Measurements from ENCODE around the gene MCC.

MCC gene

DNA sequence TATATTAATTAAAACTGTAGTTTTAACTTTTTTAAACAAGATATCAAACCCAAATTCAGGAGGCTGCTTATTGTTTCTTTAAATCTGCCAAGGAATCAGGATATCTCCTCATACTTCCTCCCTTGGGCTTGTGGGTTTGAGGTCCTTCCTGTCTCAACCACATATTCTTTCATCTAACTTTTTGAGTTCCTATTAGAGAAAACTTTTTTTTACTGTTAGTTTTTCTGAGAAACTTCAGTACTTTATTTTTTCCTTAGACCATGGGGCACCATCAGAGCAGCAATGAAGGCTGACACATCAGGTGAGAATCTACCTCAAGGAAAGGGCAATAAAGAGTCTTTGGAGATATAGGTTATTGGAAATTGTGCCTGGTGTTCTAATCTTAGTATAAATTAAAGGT is 110.2 kb downstream of the MCC start:
- H3K4me3 ChIP-seq (ENCODE audit: low read length), result no peak overlapping the region
- no peak for TF ChIP-seq ZNF274 (IDR thresholded peaks at IDR 0.05; ENCODE audit: low read depth, low read length)

DNA sequence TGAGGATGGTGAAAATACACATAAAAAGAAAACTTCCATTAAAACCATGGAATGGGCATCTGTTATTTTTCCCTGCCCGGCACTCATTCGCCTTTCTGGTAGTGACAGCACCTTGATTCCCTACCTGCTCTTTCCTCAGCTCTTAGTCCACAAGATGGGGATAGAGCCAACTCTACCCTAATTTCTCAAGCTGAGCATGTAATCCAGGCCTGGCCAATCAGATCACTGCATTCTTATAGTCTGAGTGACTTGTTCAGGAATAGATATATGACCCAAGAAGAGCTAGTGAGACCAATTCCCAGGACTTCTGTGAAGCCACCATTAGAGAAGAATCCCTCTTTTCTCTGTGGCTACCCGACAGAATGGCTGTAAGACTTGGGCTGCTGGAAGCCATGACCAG is 111.6 kb downstream of the MCC start:
- H3K4me3 ChIP-seq (ENCODE audit: low read length), result no peak overlapping the region
- TF ChIP-seq ZNF274 (IDR thresholded peaks at IDR 0.05; ENCODE audit: low read depth, low read length), result no peak

DNA sequence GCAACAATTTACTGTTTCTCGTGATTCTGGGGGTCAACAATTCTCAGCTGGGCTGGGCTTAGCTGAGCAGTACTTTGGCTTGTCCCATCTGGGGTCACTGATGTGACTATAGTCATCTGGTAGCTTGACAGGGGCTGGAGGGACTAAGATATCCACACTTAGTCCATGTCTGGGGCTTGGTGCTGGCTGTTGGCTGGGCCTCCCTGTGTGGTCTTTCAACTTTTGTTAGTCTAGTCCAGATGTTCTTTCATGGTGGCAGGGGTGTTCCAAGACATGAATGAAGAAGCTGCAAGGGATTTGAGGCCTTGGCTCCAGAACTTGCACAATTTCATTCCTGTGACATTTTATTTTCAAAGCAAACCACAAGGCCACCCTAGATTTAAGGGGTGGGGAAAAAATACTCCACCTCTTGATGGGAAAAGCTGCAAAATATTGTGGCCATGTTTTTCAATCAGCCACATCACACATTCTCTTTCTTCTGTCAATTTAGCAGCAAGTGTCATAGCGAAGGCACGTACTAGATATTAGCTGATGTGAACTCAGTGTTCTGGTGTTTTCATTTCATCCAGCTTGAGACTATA is 112.7 kb downstream of the MCC start:
- H3K4me3 ChIP-seq (ENCODE audit: low read length), result no peak overlapping the region
- TF ChIP-seq ZNF274 (IDR thresholded peaks at IDR 0.05; ENCODE audit: low read depth, low read length), result no peak

DNA sequence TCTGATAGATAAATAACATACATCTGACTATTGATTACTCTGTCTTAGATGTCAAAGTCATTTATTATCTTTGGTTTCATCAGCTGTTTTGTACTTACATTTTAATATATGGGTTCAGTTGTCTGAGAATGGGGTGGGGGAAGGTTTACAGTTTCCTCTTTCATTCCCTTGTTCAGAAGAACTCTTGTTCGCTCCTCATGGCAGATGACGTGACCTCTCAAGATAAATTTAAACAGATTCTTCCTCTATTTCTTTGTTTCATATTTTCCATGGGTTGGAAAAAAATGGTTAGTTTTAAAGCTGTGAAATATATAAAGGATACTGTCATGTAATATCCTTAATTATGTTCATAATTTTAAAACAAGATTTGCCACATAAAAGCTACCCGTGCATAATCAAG is 114.8 kb downstream of the MCC start:
- H3K4me3 ChIP-seq (ENCODE audit: low read length), result no peak overlapping the region
- no peak for TF ChIP-seq ZNF274 (IDR thresholded peaks at IDR 0.05; ENCODE audit: low read depth, low read length)

DNA sequence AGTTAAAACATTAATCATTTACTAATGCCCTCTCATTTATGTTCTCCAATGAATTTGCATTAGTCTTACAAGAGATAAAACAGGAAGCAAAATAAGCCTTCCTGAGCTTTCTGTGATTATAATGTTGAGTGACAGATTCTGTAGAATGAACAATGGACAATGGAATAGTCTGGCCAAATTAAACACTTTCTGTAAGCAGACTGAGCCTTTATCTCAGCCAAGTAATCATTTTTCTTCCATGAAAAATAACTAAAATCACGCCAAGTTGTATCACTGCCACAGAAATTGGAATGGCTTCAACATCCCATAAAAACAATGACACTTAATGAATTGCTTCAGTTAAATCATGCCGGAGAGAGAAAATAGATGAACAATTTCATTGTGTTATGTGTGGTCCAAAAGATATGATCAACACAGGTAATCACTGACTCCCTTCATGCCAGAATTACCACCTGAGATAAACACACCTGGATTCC is 116.5 kb downstream of the MCC start:
- no peak for TF ChIP-seq ZNF274 (IDR thresholded peaks at IDR 0.05; ENCODE audit: low read depth, low read length)
- H3K4me3 ChIP-seq (ENCODE audit: low read length), result no peak overlapping the region

DNA sequence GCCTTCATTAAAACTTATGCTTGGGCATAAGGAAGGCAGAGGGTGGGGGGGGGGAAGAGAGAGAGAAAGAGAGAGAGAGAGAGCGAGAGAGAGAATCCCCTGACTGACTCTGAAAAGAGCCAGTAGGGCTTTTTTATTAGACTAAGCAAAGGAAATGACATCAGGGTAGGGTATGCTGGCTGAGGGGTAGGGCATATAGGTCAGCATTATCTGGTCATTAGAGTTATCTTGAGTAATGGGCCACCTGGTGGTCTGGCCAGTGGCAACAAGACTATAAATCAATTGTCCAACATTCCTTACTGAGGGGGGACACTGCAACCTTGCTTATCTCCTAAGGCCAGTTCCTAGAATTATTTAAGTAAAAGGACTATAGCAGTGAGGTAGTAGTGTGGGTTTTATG is 120.7 kb downstream of the MCC start:
- no peak for TF ChIP-seq ZNF274 (IDR thresholded peaks at IDR 0.05; ENCODE audit: low read depth, low read length)
- H3K4me3 ChIP-seq (ENCODE audit: low read length), result no peak overlapping the region

DNA sequence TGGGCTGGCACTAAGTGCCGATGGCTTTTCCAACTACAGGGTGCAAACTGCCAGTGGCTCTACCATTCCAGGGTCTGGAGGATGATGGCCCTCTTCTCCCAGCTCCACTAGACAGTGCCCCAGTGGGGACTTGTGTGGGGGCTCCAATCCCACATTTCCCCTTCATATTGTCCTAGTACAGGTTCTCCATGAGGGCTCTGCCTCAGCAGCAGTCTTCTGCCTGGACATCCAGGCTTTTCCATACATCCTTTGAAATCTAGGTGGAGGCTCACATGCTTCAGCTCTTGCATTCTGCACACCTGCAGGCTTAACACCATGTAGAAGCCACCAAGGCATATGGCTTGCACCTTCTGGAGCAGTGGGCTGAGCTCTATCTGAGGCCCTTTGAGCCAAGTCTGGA is 123.8 kb downstream of the MCC start:
- no peak overlapping the region for H3K4me3 ChIP-seq (ENCODE audit: low read length)

DNA sequence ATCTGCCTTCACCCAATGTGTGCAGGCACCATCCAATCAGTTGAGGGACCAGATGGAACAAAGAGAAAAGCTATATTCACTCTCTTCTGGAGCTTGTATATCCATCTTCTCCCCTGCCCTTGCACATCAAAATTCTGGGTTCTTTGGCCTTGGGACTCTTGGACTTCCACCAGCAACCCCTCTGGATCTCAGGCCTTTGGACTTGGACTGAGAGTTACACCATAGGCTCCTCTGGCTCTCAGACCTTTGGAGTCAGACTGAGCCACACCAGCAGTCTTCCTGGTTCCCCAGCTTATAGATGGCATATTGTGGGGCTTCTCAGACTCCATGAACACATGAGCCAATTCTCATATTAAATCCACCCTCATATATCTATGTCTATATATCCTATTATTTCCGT is 126.6 kb downstream of the MCC start:
- no peak for TF ChIP-seq ZNF274 (IDR thresholded peaks at IDR 0.05; ENCODE audit: low read depth, low read length)
- no peak overlapping the region for H3K4me3 ChIP-seq (ENCODE audit: low read length)

More for the DNA sequence above, 123.8 kb downstream of the MCC start:
- no peak for TF ChIP-seq ZNF274 (IDR thresholded peaks at IDR 0.05; ENCODE audit: low read depth, low read length)

DNA sequence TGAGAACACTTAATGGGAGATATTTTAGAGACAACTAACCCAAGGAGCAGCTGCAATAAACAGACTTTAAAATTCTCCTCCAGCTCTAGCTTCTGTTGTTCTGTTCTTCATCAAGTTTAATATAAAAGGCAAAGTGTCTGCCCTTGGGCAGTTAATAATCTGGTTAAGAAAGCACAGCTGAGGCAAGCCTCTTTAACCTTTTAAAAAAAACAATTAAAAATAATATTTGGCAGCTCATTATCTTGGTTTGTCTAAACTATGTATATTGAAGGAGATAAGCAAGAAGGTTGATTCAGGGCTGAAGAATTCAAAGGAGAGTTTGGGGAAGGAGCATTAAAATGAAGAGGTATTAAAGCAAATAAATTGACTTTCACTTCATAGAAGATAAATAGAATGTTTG is 128.8 kb downstream of the MCC start:
- no peak for TF ChIP-seq ZNF274 (IDR thresholded peaks at IDR 0.05; ENCODE audit: low read depth, low read length)

GRCh38 chr5:113358696-113359095 is 129.6 kb downstream of the MCC start:
- H3K4me3 ChIP-seq (ENCODE audit: low read length), result no peak overlapping the region
- TF ChIP-seq ZNF274 (IDR thresholded peaks at IDR 0.05; ENCODE audit: low read depth, low read length), result no peak

More for the DNA sequence above, 128.8 kb downstream of the MCC start:
- no peak overlapping the region for H3K4me3 ChIP-seq (ENCODE audit: low read length)

DNA sequence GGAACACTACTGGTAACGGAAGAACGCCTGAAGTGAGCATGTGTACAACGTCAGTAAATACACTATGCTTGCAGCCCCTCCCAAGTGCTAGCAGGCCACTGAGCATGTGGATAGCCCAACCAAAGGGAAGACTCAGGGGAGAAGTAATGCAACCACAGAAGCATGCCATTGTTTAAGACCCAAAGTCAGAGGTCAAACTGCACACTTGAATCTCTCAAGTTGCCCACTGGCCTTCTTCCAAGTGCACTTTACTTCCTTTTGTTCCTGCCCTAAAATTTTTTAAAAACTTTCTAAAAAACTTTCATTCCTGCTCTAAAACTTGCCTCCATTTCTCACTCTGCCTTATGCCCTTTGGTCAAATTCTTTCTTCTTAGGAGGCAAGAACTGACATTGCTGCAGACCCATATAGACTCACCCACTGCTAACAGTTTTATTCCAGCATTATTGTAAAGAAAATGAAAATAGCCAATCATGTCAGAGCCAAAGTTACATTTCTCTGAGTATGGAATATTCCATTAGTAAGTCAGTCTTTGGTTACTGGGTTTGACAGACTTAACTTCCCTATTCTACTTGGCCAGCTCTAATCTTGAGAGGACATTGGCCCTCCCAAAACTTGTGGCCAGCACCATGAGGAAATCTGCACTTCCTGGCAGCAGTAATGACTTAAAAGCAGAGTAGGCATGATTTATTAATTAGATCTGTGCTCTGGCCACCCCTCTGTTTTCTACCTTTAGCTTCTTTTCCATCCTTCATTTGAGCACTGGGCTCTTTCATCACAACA is 130.4 kb downstream of the MCC start:
- no peak for TF ChIP-seq ZNF274 (IDR thresholded peaks at IDR 0.05; ENCODE audit: low read depth, low read length)
- H3K4me3 ChIP-seq (ENCODE audit: low read length), result no peak overlapping the region

GRCh38 chr5:113356487-113356886 is 131.8 kb downstream of the MCC start:
- no peak overlapping the region for H3K4me3 ChIP-seq (ENCODE audit: low read length)
- TF ChIP-seq ZNF274 (IDR thresholded peaks at IDR 0.05; ENCODE audit: low read depth, low read length), result no peak

GRCh38 chr5:113354055-113354454 is 134.2 kb downstream of the MCC start:
- H3K4me3 ChIP-seq (ENCODE audit: low read length), result no peak overlapping the region
- TF ChIP-seq ZNF274 (IDR thresholded peaks at IDR 0.05; ENCODE audit: low read depth, low read length), result no peak

DNA sequence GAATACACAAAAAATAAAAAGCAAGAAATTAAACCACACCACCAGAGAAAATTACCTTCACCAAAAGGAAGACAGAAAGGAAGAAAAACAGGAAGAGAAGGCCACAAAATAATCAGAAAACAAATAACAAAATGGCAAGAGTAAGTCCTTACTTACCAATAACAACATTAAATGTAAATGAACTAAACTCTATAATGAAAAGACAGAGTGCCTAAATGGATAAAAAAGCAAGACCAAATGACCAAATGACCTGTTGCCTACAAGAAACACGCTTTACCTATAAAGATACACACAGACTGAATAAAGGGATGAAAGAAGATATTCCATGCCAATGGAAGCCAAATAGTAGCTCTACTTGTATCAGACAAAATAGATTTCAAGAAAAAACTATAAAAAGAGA is 140.7 kb downstream of the MCC start:
- no peak overlapping the region for H3K4me3 ChIP-seq (ENCODE audit: low read length)
- TF ChIP-seq ZNF274 (IDR thresholded peaks at IDR 0.05; ENCODE audit: low read depth, low read length), result no peak

Measured in GM08714 (cell line).